Tibial artery (tissue), 4 donors: Measurements from ENCODE around the gene HS3ST3A1.

Experiments used
- DNase-seq, 2 donors: peaks; one replicate each; pipeline ENCODE4 v3.0.0-alpha.2; 2019
- H3K27ac ChIP-seq, 2 donors: fragments of 200-600 bp; sonication (generic) in 1 of 2; 1 replicate in 1 of 2; 2 replicates in 1 of 2; pipeline ENCODE4 v1.5.1; 2018 to 2019; ENCODE audit warnings: mild to moderate bottlenecking in 1 of 2
- H3K27me3 ChIP-seq, 2 donors: fragments of 200-600 bp; sonication (generic) in 1 of 2; one replicate each; pipeline versions ENCODE4 v1.5.1 to v1.6.0; 2016 to 2019
- H3K36me3 ChIP-seq, 3 donors: fragments of 200-600 bp; sonication (generic) in 2 of 3; one replicate each; pipeline ENCODE4 v1.5.1; 2016 to 2019; ENCODE audit warnings: mild to moderate bottlenecking in 2 of 3
- H3K4me1 ChIP-seq, 4 donors: fragments of 200-600 bp; sonication (generic) in 2 of 4; 1 replicate in 3 of 4; 2 replicates in 1 of 4; pipeline ENCODE4 v1.5.1; 2016 to 2019
- H3K4me3 ChIP-seq, 2 donors: fragments of 200-600 bp; sonication (generic) in 1 of 2; 1 replicate in 1 of 2; 2 replicates in 1 of 2; pipeline ENCODE4 v1.5.1; 2018 to 2019; ENCODE audit warnings: mild to moderate bottlenecking in 2 of 2
- H3K9me3 ChIP-seq, 3 donors: fragments of 200-600 bp; sonication (generic) in 1 of 3; one replicate each; pipeline ENCODE4 v1.5.1; 2016 to 2019
- CTCF ChIP-seq, 2 experiments: fragments of 200-600 bp in 1 of 2; fragments of 450-650 bp in 1 of 2; IDR thresholded peaks; one replicate each; pipeline ENCODE4 v1.5.1; 2017 to 2019; ENCODE audit warnings: antibody characterized with exemption in 2 of 2, mild to moderate bottlenecking in 1 of 2, moderate library complexity in 1 of 2
- intact Hi-C: fragments of 100-400 bp; cut with DNase I; formaldehyde crosslinking; loops from one replicate; pipeline ENCODE4 v1.15.0; 2023; ENCODE audit warnings: low total_unique reads

HS3ST3A1 gene

GRCh38 chr17:13597723-13598347 is 3.9 kb downstream of the HS3ST3A1 start:
- intact Hi-C loops = loop anchor here (5.0 kb wide), 1 partner anchor 704 kb away; the partner anchor contains the start of gene HS3ST3B1
- peaks cover 0 to 20% (median 16%) of the 10 kb centered on the region in 4 donors for H3K4me1 ChIP-seq
- DNase-seq = no peak
- H3K9me3 ChIP-seq = no peaks in the 10 kb centered on the region
- TF ChIP-seq CTCF (IDR thresholded peaks at IDR 0.05) = peak in 1 of 2 experiments; percentile 28
- H3K4me3 ChIP-seq = no peak overlapping the region
- H3K27me3 ChIP-seq = peaks cover 0 to 59% of the 10 kb centered on the region in 2 donors
- no peaks in the 10 kb centered on the region for H3K36me3 ChIP-seq
- H3K27ac ChIP-seq = no peak overlapping the region

GRCh38 chr17:13596241-13596923 is 5.3 kb downstream of the HS3ST3A1 start:
- H3K9me3 ChIP-seq = no peaks in the 10 kb centered on the region
- no peak overlapping the region for H3K27ac ChIP-seq
- no peak for TF ChIP-seq CTCF (IDR thresholded peaks at IDR 0.05)
- peaks cover 0 to 14% (median 7%) of the 10 kb centered on the region in 4 donors for H3K4me1 ChIP-seq
- no peaks in the 10 kb centered on the region for H3K36me3 ChIP-seq
- intact Hi-C loops = loop anchor here (5.0 kb wide), 1 partner anchor 706 kb away; the partner anchor contains the start of gene HS3ST3B1
- H3K4me3 ChIP-seq = no peak overlapping the region
- no peak for DNase-seq
- peaks cover 0 to 51% of the 10 kb centered on the region in 2 donors for H3K27me3 ChIP-seq

DNA sequence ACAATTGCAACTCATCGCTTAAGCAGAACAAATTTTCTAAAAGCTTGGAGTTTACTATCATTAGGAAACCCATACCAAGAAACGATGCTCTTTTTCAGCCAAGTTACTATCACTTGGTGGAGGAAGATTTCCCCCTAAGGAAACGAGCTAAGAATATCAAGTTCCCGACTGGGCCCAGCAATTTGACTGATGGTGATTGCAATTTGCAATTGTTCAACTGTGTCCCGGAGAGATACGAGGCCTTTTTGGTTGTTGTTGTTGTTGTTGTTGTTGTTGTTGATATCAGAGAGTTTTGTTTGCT is 6.2 kb downstream of the HS3ST3A1 start:
- intact Hi-C loops = loop anchor here (5.0 kb wide), 1 partner anchor 707 kb away; the partner anchor contains the start of gene HS3ST3B1
- Histone ChIP-seq H3K4me1 (peaks cover 0 to 6% (median 1%) of the 10 kb centered on the region in 4 donors), H3K27me3 (peaks cover 0 to 42% of the 10 kb centered on the region in 2 donors), H3K36me3 (no peaks in the 10 kb centered on the region), H3K4me3 (no peak overlapping the region), H3K27ac (no peak overlapping the region), H3K9me3 (no peaks in the 10 kb centered on the region)
- no peak for TF ChIP-seq CTCF (IDR thresholded peaks at IDR 0.05)
- DNase-seq = no peak

DNA sequence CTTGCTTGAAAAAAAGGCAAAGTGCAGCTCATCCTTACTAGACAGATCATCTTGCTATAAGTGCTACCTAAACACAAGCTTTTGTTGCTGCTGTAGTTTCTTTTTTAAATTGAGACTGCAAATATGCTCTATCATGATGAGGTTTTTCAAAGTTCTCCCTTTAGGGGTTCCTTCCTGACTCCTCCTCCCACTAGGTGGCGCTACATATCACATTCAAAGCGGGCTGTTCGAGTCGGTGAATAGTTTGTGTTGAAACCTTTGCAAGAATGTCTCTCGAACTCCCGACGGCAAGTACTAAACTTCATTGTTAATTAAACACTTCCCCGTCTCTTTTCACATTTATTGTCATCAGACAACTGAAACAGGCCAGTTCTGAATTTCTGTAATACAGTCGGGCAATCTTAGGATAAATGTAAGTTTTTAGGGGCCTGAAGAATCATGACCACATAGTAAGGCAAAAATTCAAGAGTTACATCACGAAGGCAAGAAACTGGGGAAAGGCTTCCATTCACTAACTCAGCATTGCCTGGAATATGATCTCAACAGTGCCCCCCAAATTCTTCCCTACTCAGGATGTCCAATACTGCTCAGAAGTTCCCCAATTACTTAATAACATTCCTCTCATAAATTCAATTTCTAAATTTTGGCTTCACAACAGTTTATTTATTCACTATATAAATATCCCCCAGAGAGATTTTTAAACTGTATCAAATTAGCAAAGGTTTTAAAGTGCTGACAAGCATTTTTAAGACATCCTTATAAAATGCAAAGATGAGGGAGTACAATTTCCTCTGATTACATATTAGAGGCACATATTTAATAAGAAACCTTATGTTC is 6.7 kb downstream of the HS3ST3A1 start:
- intact Hi-C loops = loop anchor here (5.0 kb wide), 1 partner anchor 707 kb away; the partner anchor contains the start of gene HS3ST3B1
- peak; percentile 63 to 73 for TF ChIP-seq CTCF (IDR thresholded peaks at IDR 0.05)
- H3K4me1 ChIP-seq = peaks cover 0 to 4% (median 0%) of the 10 kb centered on the region in 4 donors
- peak; percentile 69 to 75 for DNase-seq
- no peaks in the 10 kb centered on the region for H3K36me3 ChIP-seq
- H3K4me3 ChIP-seq = no peak overlapping the region
- no peaks in the 10 kb centered on the region for H3K9me3 ChIP-seq
- H3K27ac ChIP-seq = no peak overlapping the region
- H3K27me3 ChIP-seq = peaks cover 0 to 36% of the 10 kb centered on the region in 2 donors

DNA sequence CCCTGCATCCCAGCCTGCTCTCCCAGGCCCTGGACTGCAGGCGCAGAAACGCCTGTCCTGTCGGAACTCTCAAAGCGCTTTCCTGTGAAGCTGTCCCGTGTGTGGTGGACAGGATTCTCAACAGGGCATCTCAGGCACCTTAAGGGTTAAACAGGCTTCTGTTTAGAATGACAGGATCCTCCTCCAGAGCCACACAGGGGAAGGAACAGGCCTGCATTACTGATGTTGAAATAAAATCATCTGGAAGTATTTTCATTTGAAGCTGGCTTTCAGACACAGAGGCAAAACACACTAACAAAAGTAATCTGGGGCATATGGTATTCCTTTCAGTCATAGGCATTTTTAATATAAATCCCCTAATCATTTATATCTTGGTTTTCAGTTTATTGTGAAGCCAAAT is 7.4 kb downstream of the HS3ST3A1 start:
- H3K27me3 ChIP-seq = peaks cover 0 to 31% of the 10 kb centered on the region in 2 donors
- no peaks in the 10 kb centered on the region for H3K9me3 ChIP-seq
- intact Hi-C loops = no loop called here
- DNase-seq = no peak
- H3K4me1 ChIP-seq = peaks cover 0 to 4% (median 0%) of the 10 kb centered on the region in 4 donors
- no peak overlapping the region for H3K27ac ChIP-seq
- TF ChIP-seq CTCF (IDR thresholded peaks at IDR 0.05) = no peak
- no peak overlapping the region for H3K4me3 ChIP-seq
- no peaks in the 10 kb centered on the region for H3K36me3 ChIP-seq
